IMR-90 (cell line): ENCODE data around the gene SLC39A3. TPM values are rescaled to one million over a fixed set of nuclear protein-coding genes. Genes with fewer than 3 reads are reported as not detected.

Experiments
- ATAC-seq: fragments of 200-7000 bp; cut with Tn5 transposase; 2 replicates; pipeline ENCODE4 v1.9.1; 2020; ENCODE audit warnings: low read depth, mild to moderate bottlenecking, moderate library complexity
- BruUV-seq: library from RNA; stranded (reverse); fragments of 400-500 nt; replicated peaks from 2 replicates; lab custom pipeline; 2021; lab: Mats Ljungman, UMichigan
- CTCF ChIA-PET: fragments of 300-600 bp; formaldehyde crosslinking; extraction: SDS; loops from one replicate; lab custom pipeline; 2021; ENCODE audit warnings: antibody characterized with exemption; lab: Yijun Ruan, JAX
- POLR2A ChIA-PET: fragments of 300-600 bp; sonication (Branson Sonifier 250); formaldehyde crosslinking; loops from one replicate; lab custom pipeline; 2022; ENCODE audit warnings: antibody characterized with exemption; ENCODE audit not compliant: unreplicated experiment; lab: Charles Lee
- DNase-seq: peaks from one replicate; pipeline ENCODE4 v3.0.0; 2013
- H2AFZ ChIP-seq: replicated peaks from 2 replicates; pipeline ENCODE3; 2013; ENCODE audit warnings: low read length, mild to moderate bottlenecking; ENCODE audit not compliant: poor library complexity
- H2AK5ac ChIP-seq: 2 replicates; pipeline ENCODE4 v1.6.1; 2013; ENCODE audit warnings: low read depth, low read length, inconsistent platforms
- H2AK9ac ChIP-seq: replicated peaks from 2 replicates; pipeline ENCODE3; 2013; ENCODE audit warnings: mild to moderate bottlenecking, low read depth, low read length, moderate library complexity; ENCODE audit not compliant: poor library complexity
- H2BK120ac ChIP-seq: 2 replicates; pipeline ENCODE4 v1.6.1; 2013; ENCODE audit warnings: low read depth, low read length, inconsistent platforms
- H2BK15ac ChIP-seq: 3 replicates; pipeline ENCODE4 v1.6.1; 2013; ENCODE audit warnings: low read depth, low read length, inconsistent platforms
- H2BK20ac ChIP-seq: 2 replicates; pipeline ENCODE4 v1.6.1; 2013; ENCODE audit warnings: low read depth, mild to moderate bottlenecking, inconsistent platforms, low read length, moderate library complexity
- H2BK5ac ChIP-seq: 2 replicates; pipeline ENCODE4 v1.6.1; 2013; ENCODE audit warnings: mild to moderate bottlenecking, low read depth, low read length, inconsistent platforms; ENCODE audit not compliant: poor library complexity, severe bottlenecking
- H3K14ac ChIP-seq: replicated peaks from 2 replicates; pipeline ENCODE4 v1.6.1; 2013; ENCODE audit warnings: low read depth, low read length, inconsistent platforms
- H3K18ac ChIP-seq: 2 replicates; pipeline ENCODE4 v1.6.1; 2013; ENCODE audit warnings: low read depth, low read length, control low read depth
- H3K23ac ChIP-seq: 2 replicates; pipeline ENCODE4 v1.6.1; 2013; ENCODE audit warnings: low read depth, low read length, inconsistent platforms
- H3K27ac ChIP-seq: 2 replicates; pipeline ENCODE4 v1.5.1; 2013; ENCODE audit warnings: mild to moderate bottlenecking, control low read depth, low read length; ENCODE audit not compliant: insufficient read depth
- H3K27me3 ChIP-seq: 2 replicates; pipeline ENCODE4 v1.6.1; 2013; ENCODE audit warnings: low read length; ENCODE audit not compliant: control insufficient read depth, insufficient read depth
- H3K36me3 ChIP-seq: 2 replicates; pipeline ENCODE4 v1.6.1; 2013; ENCODE audit warnings: low read length, mixed read lengths; ENCODE audit not compliant: control insufficient read depth, insufficient read depth
- H3K4ac ChIP-seq: 2 replicates; pipeline ENCODE4 v1.6.1; 2013; ENCODE audit warnings: low read depth, low read length, inconsistent platforms
- H3K4me1 ChIP-seq: 2 replicates; pipeline ENCODE4 v1.6.1; 2013; ENCODE audit warnings: low read length, mixed read lengths; ENCODE audit not compliant: control insufficient read depth, insufficient read depth
- H3K4me2 ChIP-seq: 2 replicates; pipeline ENCODE4 v1.6.1; 2013; ENCODE audit warnings: low read depth, mild to moderate bottlenecking, control low read depth, low read length, moderate library complexity
- H3K4me3 ChIP-seq: 2 replicates; pipeline ENCODE4 v1.5.1; 2013; ENCODE audit warnings: low read depth, mild to moderate bottlenecking, control low read depth, low read length, moderate library complexity; ENCODE audit not compliant: insufficient read depth
- H3K56ac ChIP-seq: 2 replicates; pipeline ENCODE4 v1.6.1; 2013; ENCODE audit warnings: low read length, inconsistent platforms; ENCODE audit not compliant: insufficient read depth; ENCODE audit errors: extremely low read depth
- H3K79me1 ChIP-seq, 2 experiments: 2 replicates each; pipeline ENCODE4 v1.6.1; 2013; ENCODE audit warnings: low read length in 2 of 2, inconsistent platforms in 1 of 2, low read depth in 1 of 2
- H3K9ac ChIP-seq: 2 replicates; pipeline ENCODE4 v1.6.1; 2013; ENCODE audit warnings: low read depth, low read length, control low read depth
- H3K9me1 ChIP-seq: 2 replicates; pipeline ENCODE4 v1.6.1; 2013; ENCODE audit warnings: low read length, inconsistent platforms; ENCODE audit not compliant: insufficient read depth
- H3K9me3 ChIP-seq: 2 replicates; pipeline ENCODE4 v1.6.1; 2013; ENCODE audit warnings: low read length; ENCODE audit not compliant: control insufficient read depth, insufficient read depth
- H4K20me1 ChIP-seq: 2 replicates; pipeline ENCODE4 v1.6.1; 2013; ENCODE audit warnings: low read length, inconsistent platforms; ENCODE audit not compliant: insufficient read depth
- H4K5ac ChIP-seq: 2 replicates; pipeline ENCODE4 v1.6.1; 2013; ENCODE audit warnings: mild to moderate bottlenecking, low read depth, low read length, control low read depth
- H4K8ac ChIP-seq, 2 experiments: 2 replicates each; pipeline ENCODE4 v1.6.1; 2013; ENCODE audit warnings: low read depth in 2 of 2, low read length in 2 of 2, control low read depth in 1 of 2, inconsistent platforms in 1 of 2
- H4K91ac ChIP-seq: 2 replicates; pipeline ENCODE4 v1.6.1; 2013; ENCODE audit warnings: low read depth, low read length, inconsistent platforms; ENCODE audit not compliant: insufficient read depth
- BHLHE40 ChIP-seq: fragments of 150-350 bp; IDR thresholded peaks from 2 replicates; pipeline ENCODE4 v1.6.1; 2016; ENCODE audit warnings: mild to moderate bottlenecking, low read depth, low read length
- CHD1 ChIP-seq: IDR thresholded peaks from 2 replicates; pipeline ENCODE4 v1.6.1; 2012; ENCODE audit warnings: low read depth, low read length, improper control_type of control experiment
- FOS ChIP-seq: fragments of 150-350 bp; IDR thresholded peaks from 2 replicates; pipeline ENCODE4 v1.6.1; 2016; ENCODE audit warnings: low read depth, low read length
- MAFK ChIP-seq: IDR thresholded peaks from 2 replicates; pipeline ENCODE4 v1.6.1; 2012; ENCODE audit warnings: low read depth, low read length, improper control_type of control experiment
- MAZ ChIP-seq: IDR thresholded peaks from 2 replicates; pipeline ENCODE4 v1.6.1; 2012; ENCODE audit warnings: low read depth, mild to moderate bottlenecking, low read length, improper control_type of control experiment, moderate library complexity, borderline replicate concordance
- MXI1 ChIP-seq: IDR thresholded peaks from 2 replicates; pipeline ENCODE4 v1.6.1; 2012; ENCODE audit warnings: low read depth, mild to moderate bottlenecking, low read length, moderate library complexity, borderline replicate concordance
- POLR2A ChIP-seq: IDR thresholded peaks from 2 replicates; pipeline ENCODE4 v1.6.1; 2012; ENCODE audit warnings: mild to moderate bottlenecking, low read depth, low read length
- RAD21 ChIP-seq: IDR thresholded peaks from 2 replicates; pipeline ENCODE4 v1.6.1; 2012; ENCODE audit warnings: low read length, improper control_type of control experiment
- RCOR1 ChIP-seq: IDR thresholded peaks from 2 replicates; pipeline ENCODE4 v1.6.1; 2012; ENCODE audit warnings: mild to moderate bottlenecking, low read length, improper control_type of control experiment; ENCODE audit not compliant: insufficient replicate concordance
- RFX5 ChIP-seq: IDR thresholded peaks from 2 replicates; pipeline ENCODE4 v1.8.0; 2012; ENCODE audit warnings: low read depth, mild to moderate bottlenecking, low read length, moderate library complexity
- SMC3 ChIP-seq: fragments of 150-350 bp; IDR thresholded peaks from 2 replicates; pipeline ENCODE4 v1.6.1; 2016; ENCODE audit warnings: low read depth, mild to moderate bottlenecking, antibody characterized with exemption, low read length, moderate library complexity
- WGBS, 2 experiments: methylation state at CpG; one replicate each; pipeline versions ENCODE4 v1.1.5 to v1.1.7; 2013; ENCODE audit warnings: missing lambda C conversion rate in 2 of 2; ENCODE audit not compliant: insufficient read length in 1 of 2; ENCODE audit errors: extremely low coverage in 2 of 2; 5-methylcytosine and 5-hydroxymethylcytosine counted together
- dilution Hi-C: fragments of 300-500 bp; cut with HindIII; formaldehyde crosslinking; loops from one replicate; pipeline ENCODE4 v1.14.3; 2018; ENCODE audit warnings: low sequenced_read_pairs; ENCODE audit not compliant: unreplicated experiment
- in situ Hi-C: fragments of 300-500 bp; cut with MboI; formaldehyde crosslinking; loops from 3 replicates; pipeline ENCODE4 v1.14.3; 2019; ENCODE audit warnings: low sequenced_read_pairs, inconsistent platforms, mixed read lengths
- intact Hi-C: fragments of 100-400 bp; cut with micrococcal nuclease; formaldehyde crosslinking; loops from 2 replicates; pipeline ENCODE4 v1.10.0; 2022
- polyA plus RNA-seq, 3 experiments: library from polyadenylated mRNA; depleted of rRNA; stranded (reverse); fragments of >200 nt; gene quantifications; 2 replicates each; pipeline ENCODE4 v1.2.3, GENCODE V29; 2012; ENCODE audit warnings: low replicate concordance in 1 of 3
- total RNA-seq: library from RNA; depleted of rRNA; stranded (reverse); fragments of >200 nt; gene quantifications from 2 replicates; pipeline ENCODE4 v1.2.3, GENCODE V29; 2012
- TF ChIP-seq, protein P1 (sequence below): fragments of 150-350 bp; IDR thresholded peaks from 2 replicates; pipeline ENCODE4 v1.6.1; 2016; ENCODE audit warnings: low read depth, mild to moderate bottlenecking, low read length, moderate library complexity, borderline replicate concordance
- TF ChIP-seq, protein P2 (sequence below): conservative IDR thresholded peaks from 2 replicates; pipeline ENCODE4 v1.5.1; 2012; ENCODE audit warnings: mild to moderate bottlenecking, low read depth, low read length, improper control_type of control experiment
- TF ChIP-seq, protein P3 (sequence below): fragments of 150-350 bp; IDR thresholded peaks from 2 replicates; pipeline ENCODE4 v1.6.1; 2017; ENCODE audit warnings: mild to moderate bottlenecking, antibody characterized with exemption, low read length, low read depth

SLC39A3 gene
- total and polyA plus RNA-seq, 2 of the 4 experiments (the other 2 are of a cell fraction) = 12.4 to 38.2 TPM

DNA sequence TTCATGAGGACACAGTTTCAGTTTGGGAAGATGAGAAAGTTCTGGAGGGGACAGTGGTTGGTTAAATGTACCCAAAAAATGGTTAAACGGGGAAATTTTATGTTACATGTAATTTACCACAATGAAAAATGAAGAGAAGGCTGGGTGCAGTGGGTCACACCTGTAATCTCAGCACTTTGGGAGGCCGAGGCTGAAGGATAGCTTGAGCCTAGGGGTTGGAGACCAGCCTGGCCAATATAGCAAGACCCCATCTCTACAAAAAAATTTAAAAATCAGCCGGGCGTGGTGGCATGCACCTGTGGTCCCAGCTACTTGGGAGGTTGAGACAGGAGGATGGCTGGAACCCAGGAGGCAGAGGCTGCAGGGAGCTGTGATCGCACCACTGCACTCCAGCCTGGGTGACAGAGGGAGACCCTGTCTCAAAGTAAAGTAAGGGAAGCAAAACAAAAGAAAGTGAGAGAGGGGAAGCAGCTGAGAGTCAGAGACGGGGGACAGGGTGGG lies 54.6 kb downstream of the SLC39A3 start:
- no peak overlapping the region for H3K4ac ChIP-seq
- H2AK5ac ChIP-seq = no peak overlapping the region
- no peak for TF ChIP-seq MAZ
- TF ChIP-seq MAFK = no peak
- TF ChIP-seq, protein P1, sequence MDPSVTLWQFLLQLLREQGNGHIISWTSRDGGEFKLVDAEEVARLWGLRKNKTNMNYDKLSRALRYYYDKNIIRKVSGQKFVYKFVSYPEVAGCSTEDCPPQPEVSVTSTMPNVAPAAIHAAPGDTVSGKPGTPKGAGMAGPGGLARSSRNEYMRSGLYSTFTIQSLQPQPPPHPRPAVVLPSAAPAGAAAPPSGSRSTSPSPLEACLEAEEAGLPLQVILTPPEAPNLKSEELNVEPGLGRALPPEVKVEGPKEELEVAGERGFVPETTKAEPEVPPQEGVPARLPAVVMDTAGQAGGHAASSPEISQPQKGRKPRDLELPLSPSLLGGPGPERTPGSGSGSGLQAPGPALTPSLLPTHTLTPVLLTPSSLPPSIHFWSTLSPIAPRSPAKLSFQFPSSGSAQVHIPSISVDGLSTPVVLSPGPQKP = no peak
- no peak for TF ChIP-seq SMC3
- TF ChIP-seq POLR2A = no peak
- TF ChIP-seq RCOR1 = no peak
- no peak for TF ChIP-seq RFX5
- no peak for TF ChIP-seq RAD21
- TF ChIP-seq, protein P2, sequence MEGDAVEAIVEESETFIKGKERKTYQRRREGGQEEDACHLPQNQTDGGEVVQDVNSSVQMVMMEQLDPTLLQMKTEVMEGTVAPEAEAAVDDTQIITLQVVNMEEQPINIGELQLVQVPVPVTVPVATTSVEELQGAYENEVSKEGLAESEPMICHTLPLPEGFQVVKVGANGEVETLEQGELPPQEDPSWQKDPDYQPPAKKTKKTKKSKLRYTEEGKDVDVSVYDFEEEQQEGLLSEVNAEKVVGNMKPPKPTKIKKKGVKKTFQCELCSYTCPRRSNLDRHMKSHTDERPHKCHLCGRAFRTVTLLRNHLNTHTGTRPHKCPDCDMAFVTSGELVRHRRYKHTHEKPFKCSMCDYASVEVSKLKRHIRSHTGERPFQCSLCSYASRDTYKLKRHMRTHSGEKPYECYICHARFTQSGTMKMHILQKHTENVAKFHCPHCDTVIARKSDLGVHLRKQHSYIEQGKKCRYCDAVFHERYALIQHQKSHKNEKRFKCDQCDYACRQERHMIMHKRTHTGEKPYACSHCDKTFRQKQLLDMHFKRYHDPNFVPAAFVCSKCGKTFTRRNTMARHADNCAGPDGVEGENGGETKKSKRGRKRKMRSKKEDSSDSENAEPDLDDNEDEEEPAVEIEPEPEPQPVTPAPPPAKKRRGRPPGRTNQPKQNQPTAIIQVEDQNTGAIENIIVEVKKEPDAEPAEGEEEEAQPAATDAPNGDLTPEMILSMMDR = no peak
- no peak for TF ChIP-seq FOS
- TF ChIP-seq CHD1 = no peak
- no peak for TF ChIP-seq BHLHE40
- no peak for TF ChIP-seq MXI1
- TF ChIP-seq, protein P3, sequence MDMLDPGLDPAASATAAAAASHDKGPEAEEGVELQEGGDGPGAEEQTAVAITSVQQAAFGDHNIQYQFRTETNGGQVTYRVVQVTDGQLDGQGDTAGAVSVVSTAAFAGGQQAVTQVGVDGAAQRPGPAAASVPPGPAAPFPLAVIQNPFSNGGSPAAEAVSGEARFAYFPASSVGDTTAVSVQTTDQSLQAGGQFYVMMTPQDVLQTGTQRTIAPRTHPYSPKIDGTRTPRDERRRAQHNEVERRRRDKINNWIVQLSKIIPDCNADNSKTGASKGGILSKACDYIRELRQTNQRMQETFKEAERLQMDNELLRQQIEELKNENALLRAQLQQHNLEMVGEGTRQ = no peak
- dilution Hi-C loops (no loop called here), in situ Hi-C loops (no loop called here), intact Hi-C loops (no loop called here)
- no peak overlapping the region for H4K91ac ChIP-seq
- no peak overlapping the region for H4K8ac ChIP-seq
- no TSS peak for BruUV-seq
- ChIA-PET CTCF (no interaction called here), POLR2A (no interaction called here)
- no peak overlapping the region for H3K4me2 ChIP-seq
- H2BK5ac ChIP-seq = no peak overlapping the region
- no peaks in the 10 kb centered on the region for H3K9me3 ChIP-seq
- no peak overlapping the region for H2BK15ac ChIP-seq
- H3K27me3 ChIP-seq = 0 out of 2 replicates have a peak, but pooled peaks cover 2% of the 10 kb centered on the region
- no peak overlapping the region for H3K9ac ChIP-seq
- no peaks in the 10 kb centered on the region for H3K9me1 ChIP-seq
- H3K23ac ChIP-seq = no peak overlapping the region
- DNase-seq (no peak), ATAC-seq (no peak)
- H4K5ac ChIP-seq = no peak overlapping the region
- no peak overlapping the region for H2BK120ac ChIP-seq
- H3K36me3 ChIP-seq = no peaks in the 10 kb centered on the region
- no peaks in the 10 kb centered on the region for H3K79me1 ChIP-seq
- no peak overlapping the region for H3K4me3 ChIP-seq
- H2AFZ ChIP-seq = peak overlapping the region; percentile 74
- no peaks in the 10 kb centered on the region for H4K20me1 ChIP-seq
- no peak overlapping the region for H3K18ac ChIP-seq
- no peaks in the 10 kb centered on the region for H3K4me1 ChIP-seq
- no peak overlapping the region for H3K27ac ChIP-seq
- no peak overlapping the region for H3K56ac ChIP-seq
- H2AK9ac ChIP-seq = no peak overlapping the region
- H3K14ac ChIP-seq = no peak overlapping the region
- WGBS, 2 experiments = 75% methylated on average over 2 of the region's 6 CpGs; no CpG with 5 or more reads in 1 of the 2 experiments
- no peak overlapping the region for H2BK20ac ChIP-seq
